HuH-7 (cell line): ENCODE results near the gene IER3.

Experiments
- DNase-seq: peaks from one replicate; pipeline ENCODE4 v3.0.0; 2011; ENCODE audit warnings: low spot score

IER3 gene, protein sequence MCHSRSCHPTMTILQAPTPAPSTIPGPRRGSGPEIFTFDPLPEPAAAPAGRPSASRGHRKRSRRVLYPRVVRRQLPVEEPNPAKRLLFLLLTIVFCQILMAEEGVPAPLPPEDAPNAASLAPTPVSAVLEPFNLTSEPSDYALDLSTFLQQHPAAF

DNA sequence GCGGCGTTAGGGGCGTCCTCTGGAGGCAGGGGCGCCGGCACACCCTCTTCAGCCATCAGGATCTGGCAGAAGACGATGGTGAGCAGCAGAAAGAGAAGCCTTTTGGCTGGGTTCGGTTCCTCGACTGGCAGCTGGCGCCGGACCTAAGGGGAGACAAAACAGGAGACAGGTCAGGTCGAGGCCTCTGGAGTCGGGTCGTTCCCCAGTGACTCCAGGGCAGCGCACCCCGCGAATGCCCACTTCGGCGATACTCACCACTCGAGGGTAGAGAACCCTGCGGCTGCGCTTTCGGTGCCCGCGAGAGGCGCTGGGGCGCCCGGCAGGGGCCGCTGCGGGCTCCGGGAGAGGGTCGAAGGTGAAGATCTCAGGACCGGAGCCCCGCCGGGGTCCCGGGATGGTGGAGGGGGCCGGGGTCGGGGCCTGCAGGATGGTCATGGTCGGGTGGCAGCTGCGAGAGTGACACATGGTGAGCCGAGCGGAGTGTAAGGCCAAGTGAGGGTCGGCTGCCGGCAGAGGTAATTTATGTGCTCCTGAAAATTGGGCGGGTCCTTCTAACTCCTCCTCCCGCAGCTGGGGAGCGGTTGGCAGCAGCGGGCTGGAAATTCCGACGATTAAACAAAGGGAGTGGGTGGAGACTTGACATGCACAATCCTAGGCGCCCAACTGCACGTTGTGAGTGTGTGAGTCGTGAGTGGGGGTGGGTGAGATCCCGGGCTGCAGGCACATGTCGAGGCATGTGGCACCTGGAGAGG is at the start of gene IER3:
TSS of gene IER3 (minus strand) at position 494 of the 752 bp plus-strand sequence. CDS start at position 465, 29 bp downstream.
- DNase-seq = peak; percentile 68

DNA sequence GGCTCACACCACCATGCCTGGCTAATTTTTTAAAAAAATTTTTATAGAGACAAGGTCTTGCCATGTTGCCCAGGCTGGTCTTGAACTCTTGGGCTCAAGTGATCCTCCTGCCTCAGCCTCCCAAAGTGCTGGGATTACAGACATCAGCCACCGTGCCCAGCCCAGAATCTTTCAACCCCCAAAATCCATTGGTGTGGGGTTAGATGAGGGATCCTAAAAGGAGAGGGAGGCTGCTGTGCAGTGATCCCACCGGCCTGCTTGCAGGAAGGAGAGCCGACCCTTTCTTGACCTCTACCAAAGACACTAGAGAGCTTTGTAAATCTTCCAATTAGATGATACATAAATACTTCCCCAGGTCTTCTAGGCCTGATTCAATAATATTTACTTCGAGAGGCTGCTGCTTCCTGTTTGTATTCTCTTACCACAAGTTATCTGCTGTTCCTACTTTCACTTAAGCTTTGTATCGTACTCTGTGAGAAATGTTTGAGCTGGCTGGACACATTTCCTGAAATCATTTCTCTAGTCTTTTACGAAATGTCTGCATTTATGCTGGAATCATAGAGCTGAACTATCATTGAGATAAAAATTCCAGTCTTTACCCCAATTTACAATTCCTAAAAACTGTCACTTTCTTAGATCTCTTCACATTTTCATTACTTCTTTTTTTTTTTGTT is 49.3 kb upstream of the IER3 start:
- DNase-seq = no peak

DNA sequence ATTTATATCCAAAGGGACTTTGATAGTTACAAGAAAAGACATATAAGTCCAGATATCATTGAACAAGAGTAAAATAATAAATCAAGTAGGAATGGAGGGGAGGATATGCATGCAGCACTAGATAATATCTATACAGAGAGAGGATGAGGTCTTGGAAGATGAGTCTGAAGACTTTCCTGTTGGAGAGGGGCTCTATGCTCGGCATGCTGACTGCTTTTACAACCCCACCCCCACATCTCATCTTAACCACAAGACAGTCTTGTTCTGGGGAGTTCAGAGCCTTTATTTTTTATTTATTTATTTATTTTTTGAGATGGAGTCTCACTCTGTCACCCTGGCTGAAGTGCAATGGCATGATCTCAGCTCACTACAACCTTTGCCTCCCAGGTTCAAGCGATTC is 48.4 kb upstream of the IER3 start:
- DNase-seq = no peak

DNA sequence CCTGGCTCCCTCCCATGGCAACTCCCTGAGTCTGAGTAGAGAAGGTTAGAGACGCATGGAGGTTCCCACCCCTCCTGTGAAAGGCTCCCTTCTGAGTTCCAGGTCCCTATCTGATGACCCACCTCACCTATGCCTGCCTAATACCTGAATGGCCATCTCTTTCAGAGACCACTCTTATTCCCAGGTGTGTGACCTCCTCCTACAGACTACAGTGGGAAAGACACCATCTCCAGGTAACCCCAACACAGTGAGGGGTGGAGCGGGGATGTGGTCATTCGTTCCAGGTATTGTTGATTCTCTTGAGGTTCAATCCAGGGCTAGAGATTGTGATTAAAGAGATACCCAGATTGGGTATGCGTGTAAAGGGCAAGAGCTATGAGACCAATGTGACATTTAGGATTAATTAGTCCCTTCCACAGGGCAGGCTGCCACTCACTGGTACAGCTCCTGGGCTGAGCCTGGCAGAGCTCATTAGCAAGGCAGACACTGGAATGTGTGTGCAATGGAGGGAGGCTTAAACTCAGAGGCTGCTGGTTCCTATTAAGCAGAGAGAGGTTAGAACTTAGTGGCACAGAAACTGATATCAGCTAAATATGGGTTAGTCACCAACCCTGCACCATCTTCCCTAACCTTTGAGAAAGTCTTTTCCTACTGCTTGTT is 46.5 kb upstream of the IER3 start:
- no peak for DNase-seq

DNA sequence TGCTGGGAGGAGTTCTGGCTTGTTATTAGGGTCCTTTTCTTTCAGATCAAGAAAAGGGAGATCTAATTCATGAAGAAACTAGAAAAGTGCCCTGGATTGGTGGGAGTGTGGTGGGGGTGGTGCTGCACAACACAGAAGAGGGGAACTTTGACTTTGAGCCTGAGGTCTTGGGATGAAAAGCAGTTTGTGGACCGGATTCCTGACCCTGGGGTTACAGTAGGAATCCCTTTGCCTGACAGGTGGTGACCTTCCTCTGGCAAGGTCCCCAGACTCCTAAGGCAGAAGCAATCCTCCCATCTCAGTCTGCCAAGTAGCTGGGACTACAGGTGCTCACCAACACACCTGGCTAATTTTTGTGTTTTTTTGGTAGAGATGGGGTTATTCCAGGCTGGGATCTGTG is 45.3 kb upstream of the IER3 start:
- DNase-seq = no peak

DNA sequence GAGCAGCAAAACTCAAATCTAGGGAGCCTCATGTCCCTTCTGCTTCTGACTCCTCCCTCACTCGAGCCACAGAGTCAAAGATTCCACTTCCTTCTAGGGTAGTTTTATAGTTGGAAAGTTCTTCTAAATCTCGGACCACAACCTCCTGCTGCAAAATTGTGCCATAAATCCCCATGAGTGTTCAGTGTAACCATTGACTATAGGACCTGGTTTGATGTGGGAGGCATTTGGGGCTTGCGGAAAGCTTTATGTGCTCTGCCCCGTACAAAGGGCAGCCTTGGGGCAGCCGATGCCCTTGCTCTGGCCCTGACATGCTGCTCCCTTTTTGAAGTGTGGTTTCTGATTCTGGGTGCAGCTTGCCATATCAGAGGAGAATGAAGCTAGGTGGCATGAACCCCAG is 43.6 kb upstream of the IER3 start:
- no peak for DNase-seq

DNA sequence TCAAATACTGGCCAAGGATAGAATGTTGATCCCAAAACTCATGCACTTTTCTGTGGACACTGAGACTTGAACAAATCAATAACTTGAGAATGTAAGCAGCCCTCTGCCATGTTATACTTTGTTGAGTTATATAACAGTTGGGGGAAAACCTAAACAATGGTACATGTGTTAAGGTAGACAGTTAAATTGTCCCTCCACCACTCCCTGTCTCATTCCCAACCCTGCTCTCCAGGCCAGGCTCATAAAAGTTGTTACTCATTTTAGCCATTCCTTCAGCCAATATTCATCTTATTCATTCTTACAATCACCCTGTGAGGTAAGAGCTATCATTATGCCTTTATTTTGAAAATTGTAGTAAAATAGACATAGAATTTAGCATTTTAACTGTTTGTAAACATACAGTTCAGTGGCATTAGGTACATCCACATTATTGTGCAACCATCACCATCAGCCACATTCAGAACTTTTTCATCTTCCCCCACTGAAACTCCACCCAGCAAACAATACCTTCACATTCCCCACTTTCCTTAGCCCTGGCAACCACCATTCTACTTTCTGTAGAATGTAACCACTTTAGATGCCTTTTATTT is 38.2 kb upstream of the IER3 start:
- DNase-seq = no peak

DNA sequence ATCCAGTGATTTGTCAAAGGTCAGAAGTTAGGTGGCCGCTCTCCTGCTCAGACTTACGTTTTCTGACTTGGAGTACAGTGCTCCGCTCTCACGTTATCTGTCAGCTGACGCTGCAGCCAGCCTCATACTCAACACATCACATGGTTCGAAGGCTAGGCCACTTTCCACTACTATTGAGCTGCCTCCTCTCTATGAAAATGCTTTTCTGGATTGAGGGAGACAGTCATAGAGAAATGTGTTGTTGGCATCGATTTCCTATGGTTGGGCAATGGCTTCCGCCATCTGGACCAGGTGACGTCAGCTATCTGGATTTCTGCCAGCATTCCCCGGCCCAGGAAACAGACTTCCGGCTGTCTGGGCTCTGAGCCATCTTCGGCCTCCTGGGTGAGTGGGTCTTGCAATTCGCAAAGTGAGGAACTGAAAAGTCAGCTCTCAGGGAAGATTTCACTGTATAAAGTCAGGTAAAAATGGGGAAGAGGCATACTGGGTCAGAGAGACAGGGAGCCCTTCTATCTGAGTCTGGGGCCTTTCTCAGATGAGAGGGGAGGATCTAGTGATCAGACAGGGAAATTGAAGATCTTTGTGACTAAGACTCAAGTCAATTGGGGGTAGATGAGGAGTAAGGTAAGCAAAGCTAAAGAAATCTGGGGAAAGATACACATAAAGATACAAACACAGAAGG is 37.5 kb upstream of the IER3 start:
- peak; percentile 50 for DNase-seq

DNA sequence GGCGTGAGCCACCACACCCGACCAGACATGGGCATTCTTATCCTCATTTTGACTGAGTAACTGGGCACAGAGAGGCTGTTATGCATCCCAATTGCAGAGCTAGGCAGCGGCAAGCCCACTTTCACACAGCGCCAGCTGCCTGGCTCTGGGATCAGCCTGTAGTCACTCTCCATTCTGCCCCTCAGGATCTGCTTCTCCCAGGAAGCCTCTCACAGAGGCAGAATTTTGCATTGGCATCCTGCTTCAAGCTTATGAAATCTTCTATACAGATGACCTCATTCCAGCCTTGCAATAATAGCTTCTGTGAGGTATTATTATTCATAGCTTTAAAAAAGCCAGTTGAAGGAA is 37.0 kb upstream of the IER3 start:
- no peak for DNase-seq

DNA sequence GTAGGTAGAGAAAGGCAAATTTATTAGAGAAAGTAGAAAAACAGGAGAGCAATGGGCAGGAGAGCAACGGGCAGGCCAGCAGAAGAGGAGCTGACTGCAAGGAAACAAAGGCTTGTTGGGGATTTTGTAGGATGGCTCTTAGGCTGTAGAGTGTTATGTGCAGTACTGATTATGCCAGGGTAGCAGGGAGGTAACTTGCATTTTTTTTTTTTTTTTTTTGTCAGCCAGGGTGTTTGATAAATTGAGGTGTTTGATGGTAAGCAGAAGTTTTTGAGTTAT is 36.2 kb upstream of the IER3 start:
- DNase-seq = no peak

DNA sequence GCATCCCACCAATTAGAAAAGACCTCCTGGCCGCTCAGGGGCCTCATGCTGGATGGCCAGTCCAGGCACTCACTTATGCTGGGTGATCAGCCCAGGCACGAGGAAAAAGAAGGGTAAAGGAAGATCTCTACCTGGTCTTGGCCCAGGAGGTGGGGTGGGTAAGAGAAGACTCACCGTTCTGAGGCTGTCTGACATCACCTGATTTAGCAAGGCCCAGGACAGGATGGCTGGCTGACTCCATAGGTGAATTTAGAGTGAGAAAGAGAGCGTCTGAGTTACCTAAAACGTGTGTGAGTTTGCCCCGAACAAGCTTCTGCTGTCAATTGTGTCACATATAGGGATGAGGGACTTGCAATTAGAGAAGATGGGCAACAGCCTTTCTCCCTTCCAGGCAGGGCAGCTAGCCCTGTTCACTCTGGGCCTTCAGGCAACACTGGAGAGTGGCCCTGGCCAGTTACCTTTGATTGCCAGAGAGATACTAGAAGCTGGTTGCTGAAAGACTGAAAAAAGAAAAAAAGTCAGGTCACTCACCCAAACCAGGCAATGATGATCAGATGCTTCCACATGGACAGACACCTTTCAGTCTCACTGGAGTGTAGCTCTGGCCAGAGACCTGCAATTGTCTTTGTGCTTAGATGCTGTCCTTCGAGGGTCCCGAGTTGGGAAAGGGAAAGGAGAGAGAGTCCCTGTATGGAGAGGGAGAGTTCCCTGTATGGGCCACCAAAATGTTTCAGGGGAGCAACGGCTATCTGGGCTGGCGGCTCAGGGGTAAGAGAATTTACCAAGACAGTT is 35.7 kb upstream of the IER3 start:
- no peak for DNase-seq

DNA sequence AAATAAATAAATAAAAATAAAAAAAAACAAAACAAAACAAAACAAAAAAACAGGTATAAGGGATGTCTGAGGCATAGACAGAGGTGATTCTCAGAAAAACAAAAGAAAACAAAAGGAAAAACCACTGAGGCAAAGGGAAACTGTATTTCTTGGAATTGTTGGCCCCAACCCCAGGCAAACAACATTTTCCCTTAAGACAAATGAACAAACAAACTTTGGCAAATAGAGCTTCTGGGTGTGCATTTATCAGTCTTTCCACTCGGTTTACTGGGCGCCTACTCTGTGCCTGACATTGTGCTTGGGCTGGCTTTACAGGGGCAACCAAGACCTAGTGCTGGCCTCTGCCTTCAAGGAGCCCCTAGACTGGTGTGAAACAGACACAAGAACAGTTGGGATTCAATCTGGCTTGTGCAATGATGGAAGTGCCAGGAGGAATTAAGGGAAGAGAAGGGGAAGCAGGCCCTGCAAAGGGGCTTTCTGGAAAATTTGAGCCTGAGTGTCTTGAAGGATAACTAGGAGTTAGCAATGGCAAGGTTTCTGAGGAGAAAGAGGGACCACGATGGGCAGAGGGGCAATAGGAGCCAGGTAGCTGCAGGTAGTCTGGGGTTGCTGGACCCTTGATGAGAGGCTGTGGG is 33.8 kb upstream of the IER3 start:
- no peak for DNase-seq

DNA sequence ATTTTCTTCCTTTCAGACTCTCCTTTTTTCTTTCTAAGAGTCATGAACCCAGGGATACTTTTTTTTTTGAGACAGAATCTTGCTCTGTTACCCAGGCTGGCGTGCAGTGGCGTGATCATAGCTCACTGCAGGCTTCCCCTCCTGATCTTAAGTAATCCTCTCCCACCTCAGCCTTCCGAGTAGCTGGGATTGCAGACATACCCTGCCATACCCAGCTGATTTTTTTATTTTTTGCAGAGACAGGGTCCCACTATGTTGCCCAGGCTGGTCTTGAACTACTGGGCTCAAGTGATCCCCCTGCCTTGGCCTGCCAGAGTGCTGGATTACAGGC is 32.8 kb upstream of the IER3 start:
- no peak for DNase-seq

DNA sequence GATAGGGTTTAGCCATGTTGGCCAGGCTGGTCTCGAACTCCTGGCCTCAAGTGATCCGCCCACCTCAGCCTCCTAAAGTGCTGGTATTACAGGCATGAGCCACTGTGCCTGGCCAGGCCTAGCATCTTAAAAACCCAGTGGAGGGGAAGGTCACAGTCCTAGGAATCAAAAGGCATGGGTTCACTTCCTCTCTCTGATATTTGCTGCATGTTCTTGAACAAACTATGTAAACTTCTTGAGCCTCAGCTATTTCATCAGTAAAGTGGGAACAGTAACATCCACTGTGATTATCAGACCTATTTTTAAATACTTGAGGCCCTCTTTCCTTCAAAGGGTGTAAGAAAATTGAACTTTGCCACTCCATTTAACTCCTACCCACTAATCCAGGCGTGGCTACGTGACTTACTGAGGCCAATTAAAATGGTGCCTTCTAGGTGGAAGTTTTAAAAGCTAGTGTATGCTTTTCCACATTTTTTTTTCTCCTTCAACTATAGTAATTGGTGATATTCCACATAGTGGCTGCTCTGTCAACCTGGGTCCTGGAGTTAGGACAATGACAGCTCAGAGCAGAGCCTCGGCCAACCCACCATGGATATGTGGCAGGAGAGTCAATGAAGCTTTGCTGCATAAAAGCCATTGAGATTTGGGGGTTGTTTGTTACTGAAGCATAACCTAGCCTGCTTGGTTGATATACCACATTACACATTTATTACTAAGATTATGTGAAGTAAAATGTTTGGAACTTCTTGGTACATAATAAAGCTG is 32.2 kb upstream of the IER3 start:
- DNase-seq = no peak

DNA sequence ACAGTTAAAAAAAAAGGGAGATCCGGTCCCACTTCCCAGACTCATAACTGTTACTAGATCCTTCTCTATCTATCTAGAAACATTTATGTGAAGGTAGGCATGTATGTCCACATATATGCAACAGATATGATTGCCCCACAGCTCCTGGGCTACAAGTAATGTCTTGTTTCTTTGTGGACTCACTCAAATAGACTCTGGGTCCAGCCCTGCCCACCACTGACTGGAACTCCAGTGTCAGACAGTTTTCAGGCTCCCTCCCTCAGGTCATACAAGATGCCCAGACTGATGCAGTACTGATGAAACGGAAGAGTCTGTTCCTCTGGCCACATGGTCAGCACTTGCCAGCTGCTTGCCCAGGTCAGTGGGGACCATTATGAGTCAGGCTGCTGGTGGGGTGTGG is 30.8 kb upstream of the IER3 start:
- no peak for DNase-seq

DNA sequence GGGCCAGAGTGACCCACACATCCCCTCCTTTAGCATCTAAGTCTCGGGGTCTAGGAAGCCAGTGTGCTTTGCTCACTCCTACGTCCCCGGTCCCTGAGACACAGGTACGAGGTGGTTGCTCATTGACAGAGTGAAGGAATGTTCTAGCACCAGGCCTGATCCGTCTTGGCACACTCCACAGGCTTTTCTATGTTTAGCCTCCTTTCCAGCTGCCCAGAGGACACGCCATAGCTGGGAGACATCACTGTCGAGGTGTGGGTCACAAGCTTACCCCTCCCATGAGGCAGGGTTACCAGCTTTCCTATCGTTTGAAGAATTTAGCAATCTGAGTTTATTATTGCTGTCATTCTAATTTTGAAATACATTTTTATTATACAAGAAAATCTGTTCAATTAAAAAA is 30.4 kb upstream of the IER3 start:
- DNase-seq = no peak

DNA sequence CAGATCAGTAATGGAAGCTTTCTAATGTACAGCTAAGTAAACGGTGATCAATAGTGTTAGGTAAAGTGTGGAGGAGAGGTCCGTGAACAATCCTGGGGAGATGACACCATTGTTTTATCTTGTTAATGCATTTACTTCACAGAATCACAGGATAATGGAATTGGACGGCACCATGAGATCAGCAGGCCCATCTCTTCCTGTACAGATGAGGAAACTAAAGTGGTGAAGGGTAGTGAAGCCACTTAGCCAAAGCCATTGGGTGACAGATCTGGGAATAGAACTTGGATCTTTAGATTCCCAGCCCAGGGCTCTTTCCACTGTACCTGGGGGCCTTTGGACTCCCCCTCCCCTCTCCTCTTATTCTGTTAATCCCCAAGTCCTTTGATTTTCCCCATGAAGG is 26.2 kb upstream of the IER3 start:
- DNase-seq = no peak

DNA sequence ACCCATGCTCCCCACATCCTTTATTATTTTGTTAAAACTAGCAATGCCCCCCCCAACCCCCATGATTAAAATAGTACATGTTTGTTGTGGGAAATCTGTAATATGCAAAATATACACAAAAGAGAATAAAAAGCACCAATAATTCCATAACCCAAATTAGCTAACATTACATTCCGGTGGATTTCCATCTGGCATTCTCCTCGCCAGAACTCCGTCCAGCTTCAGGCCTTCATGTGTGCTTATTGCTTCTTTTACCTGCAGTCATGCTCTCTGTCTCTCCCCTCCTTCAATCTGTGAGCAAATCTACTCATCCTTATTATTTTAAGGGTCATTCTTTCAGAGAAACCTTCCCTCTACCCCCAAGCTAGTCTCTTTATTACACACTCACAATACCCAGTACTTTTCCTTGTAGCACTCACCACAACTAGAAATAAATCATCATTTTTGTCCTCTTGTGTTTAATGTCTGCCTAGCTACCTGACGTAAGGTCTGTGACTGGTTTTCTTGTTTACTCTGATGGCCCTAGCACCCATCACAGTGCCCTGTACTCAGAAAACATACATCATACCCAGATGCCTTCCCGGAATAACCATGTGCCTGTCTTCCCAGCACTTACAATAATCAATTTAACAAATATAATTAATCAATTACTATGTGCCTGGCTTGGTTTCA is 25.6 kb upstream of the IER3 start:
- no peak for DNase-seq

DNA sequence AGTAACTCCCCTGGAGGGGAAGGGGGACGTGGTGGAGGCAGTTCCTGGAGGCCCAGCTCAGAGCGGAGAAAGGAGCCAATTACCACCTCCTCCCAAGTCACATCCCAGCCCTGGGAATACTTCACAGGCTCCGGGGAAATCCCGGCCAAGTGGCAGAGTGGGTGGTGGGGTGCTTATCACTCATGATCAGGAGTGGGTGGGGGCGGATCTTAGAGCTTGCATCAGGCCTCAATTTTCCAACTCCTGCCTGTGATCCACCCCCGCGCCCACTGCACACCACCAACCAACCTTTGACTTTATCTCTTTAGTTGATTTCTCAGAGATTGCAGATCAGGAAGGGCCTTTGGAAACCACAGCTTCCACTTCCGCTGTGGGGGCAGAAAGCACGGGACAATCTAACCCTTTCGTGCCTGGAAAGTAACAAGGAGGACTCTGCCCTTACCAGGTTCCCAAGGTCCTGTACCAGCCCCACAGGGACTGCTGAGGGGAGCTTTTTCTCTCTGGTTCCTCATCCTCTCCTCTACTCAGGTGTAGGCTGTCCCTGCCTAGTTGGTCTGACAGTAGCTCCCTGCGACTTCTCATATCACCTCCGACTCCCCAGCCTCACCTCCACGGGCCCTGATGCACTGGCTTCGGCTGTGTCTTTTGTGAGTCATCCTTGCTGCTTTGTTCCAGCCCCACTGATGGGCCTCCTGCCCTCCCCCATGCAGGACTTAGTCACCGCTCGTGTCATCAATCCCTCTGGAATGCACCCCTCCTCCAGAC is 24.9 kb upstream of the IER3 start:
- no peak for DNase-seq
